HG02970 (cell line): ENCODE measurements around the gene ACIN1.
"Not testable (repeated sequence)": the region's sequence is repeated elsewhere in the genome, so short reads cannot be mapped to it uniquely, and the experiment has no call there.

Source experiments
- ATAC-seq: cut with Tn5 transposase; IDR thresholded peaks from one replicate; pipeline ENCODE4 v1.9.1; 2021; ENCODE audit warnings: mild to moderate bottlenecking, moderate library complexity, moderate number of reproducible peaks; ENCODE audit not compliant: unreplicated experiment, low FRiP score

The ACIN1 gene

DNA sequence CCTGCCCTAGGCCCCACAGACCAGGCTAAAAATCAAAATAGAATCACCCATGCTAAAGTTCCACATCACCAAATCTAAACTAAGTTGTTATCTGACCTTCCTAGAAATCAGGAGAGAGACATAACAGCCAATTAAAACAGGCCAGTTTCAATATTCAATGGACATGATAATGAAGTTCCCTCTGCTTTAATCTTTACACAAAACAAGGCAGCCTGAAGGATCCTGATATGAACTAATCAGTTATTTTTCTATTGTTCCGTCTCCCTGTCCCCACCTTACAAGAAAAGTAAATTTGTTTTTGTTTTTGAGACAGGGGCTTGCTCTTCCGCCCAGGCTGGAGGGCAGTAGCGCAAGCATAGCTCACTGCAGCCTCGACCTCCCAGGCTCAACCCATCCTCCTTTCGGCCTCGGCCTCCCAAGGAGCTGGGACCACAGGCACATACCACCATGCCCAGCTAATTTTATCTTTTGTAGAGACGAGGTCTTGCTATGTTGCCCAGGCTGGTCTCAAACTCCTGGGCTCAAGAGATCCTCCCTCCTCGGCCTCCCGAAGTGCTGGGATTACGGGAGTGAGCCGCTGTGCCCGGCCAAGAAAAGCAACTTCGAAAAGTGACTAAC is 29.5 kb upstream of the ACIN1 start:
- no peak for ATAC-seq

- no peak for ATAC-seq
Observed at GRCh38 chr14:23123419-23123818, 28.5 kb upstream of the ACIN1 start.

DNA sequence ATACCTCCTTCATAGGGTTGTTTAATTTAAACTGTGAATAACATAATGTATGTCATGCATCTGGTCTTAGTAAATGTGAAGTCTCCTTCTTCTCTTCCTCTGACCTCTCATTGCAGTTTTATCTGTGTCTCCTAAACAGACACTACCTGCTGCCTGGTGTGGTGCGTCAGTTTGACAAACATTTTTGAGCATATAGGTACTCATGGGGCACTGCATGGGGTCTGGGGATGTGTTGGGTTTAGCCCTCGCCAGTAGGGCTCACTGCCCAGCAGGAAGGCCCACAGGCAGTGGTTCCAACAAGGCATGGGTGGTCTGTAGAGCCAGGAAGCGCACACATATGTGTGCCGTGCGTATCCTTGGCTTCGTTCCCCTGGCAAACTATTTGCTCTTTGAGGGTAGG is 27.1 kb upstream of the ACIN1 start:
- no peak for ATAC-seq

DNA sequence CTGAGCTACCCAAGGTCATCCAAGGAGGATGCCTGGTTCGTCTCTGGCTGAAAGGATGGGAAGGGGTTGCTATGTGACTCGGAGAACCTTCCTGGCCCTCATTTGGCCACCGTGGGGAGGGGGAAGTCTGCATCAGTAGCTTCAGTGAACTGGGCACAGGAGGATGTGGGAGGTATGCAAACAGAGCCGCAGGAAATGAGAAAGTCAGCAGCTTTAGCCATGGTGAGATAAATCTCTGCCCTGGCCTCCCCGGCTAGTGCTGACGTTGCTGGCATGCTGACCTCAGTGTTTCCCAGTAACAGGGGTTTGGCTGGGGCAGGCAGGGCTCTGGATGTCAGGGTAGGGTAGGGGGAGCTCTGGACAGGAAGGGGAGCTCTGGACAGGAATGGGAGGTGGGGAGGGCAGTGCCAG is 26.4 kb upstream of the ACIN1 start:
- ATAC-seq: no peak

- peak; percentile 77 for ATAC-seq
Observed at GRCh38 chr14:23120541-23121251, 25.8 kb upstream of the ACIN1 start.

- no peak for ATAC-seq
Observed at GRCh38 chr14:23119363-23120327, 24.7 kb upstream of the ACIN1 start.

GRCh38 chr14:23118506-23119362 is 23.8 kb upstream of the ACIN1 start, which contains the start of gene CEBPE:
Gene CEBPE (minus strand): TSS chr14:23119255. CDS start chr14:23119091, 164 bp downstream.
- ATAC-seq: no peak

GRCh38 chr14:23117371-23118020 is 22.6 kb upstream of the ACIN1 start:
- ATAC-seq: no peak

GRCh38 chr14:23115918-23116317 is 21.0 kb upstream of the ACIN1 start:
- no peak for ATAC-seq

DNA sequence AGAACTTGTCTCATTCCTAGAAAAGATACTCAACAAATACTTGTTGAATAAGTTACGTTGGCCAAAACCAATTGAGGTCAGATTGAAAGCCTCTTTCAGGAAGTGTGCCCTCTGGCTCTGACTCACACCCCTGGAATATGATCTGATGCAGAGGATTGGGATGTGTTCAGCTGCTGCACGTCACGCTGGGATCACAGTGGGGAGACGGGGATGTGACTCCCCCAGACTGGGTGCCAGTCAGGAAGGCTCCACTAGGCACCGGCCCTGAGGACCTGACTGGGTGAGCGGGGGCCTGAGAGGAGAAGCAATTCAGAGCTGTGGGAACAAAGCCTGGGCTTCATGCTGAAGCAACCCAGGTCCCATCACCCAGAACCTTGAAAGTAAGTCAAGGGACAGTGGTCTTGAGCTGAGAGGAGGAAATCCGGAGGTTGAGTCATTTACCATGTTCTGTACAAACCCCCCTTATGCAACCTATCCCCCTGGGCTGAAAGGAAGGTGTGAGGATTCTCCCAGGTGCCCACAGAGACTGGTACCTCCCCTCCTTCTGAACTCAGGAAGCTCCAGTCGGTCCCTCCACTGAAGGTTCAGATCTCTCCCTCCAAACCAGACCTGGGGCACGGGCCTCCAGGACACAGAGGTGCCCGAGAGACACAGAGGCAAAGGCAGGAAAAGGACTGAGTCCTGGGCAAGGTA is 20.2 kb upstream of the ACIN1 start:
- no peak for ATAC-seq

DNA sequence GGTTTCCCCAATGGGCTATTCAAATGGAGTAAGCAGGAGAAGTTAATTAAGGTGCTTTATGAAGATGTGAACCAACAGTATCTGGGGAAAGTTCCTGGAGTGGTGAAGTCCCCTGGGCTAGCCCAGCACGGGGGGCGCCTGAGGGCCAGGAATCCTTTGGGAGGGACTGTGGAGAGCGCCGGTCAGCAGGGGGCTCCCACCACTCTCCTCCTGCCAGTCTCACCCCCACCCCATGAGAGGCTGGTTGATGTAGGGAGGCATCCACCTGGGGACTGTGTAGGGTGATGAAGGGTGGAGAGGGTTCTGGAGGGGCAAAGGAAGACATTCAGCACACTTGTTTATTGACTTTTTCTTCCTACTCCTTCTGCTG is 19.7 kb upstream of the ACIN1 start:
- ATAC-seq: no peak

DNA sequence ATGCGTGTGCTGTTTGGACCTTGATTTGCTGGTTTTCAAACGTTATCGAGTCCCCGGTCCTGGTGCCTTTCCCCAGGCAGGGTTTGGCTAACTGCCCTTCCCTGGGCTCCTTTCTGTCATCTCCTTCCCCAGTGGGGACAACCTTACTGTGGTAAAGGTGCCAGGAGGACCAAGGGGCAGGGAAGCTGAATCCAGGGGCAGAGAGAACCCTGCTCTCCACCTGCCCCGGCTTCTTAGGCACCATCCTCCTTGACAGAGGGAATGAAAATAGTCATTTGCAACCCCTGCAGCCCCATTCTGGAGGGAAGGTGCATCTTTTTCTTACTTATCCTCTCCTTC is 19.2 kb upstream of the ACIN1 start:
- no peak for ATAC-seq

- no peak for ATAC-seq
Observed at GRCh38 chr14:23113431-23114119, 18.6 kb upstream of the ACIN1 start.

GRCh38 chr14:23112359-23113178 is 17.6 kb upstream of the ACIN1 start:
- ATAC-seq: no peak

GRCh38 chr14:23110579-23111365 is 15.8 kb upstream of the ACIN1 start:
- no peak for ATAC-seq

- ATAC-seq: no peak
Observed at GRCh38 chr14:23109769-23110168, 14.8 kb upstream of the ACIN1 start.

GRCh38 chr14:23108169-23108568 is 13.2 kb upstream of the ACIN1 start:
- ATAC-seq: not testable (repeated sequence)
